Sigmoid colon (tissue), 4 donors: ENCODE data around the gene TCFL5.

Experiments
- EP300 ChIP-seq, 4 donors: sonication (generic); formaldehyde crosslinking; IDR thresholded peaks; one replicate each; pipeline ENCODE4 v1.6.1; 2017; ENCODE audit warnings: antibody characterized with exemption in 4 of 4
- POLR2A ChIP-seq, 2 donors: fragments of 450-650 bp; IDR thresholded peaks; one replicate each; pipeline ENCODE4 v1.6.1; 2016; ENCODE audit warnings: antibody characterized with exemption in 2 of 2, mild to moderate bottlenecking in 2 of 2, moderate library complexity in 2 of 2
- TF ChIP-seq, protein P1 (sequence below), 4 experiments: fragments of 450-650 bp in 3 of 4; fragments of 200-600 bp in 1 of 4; IDR thresholded peaks; one replicate each; pipeline ENCODE4 v1.5.1; 2016 to 2019; ENCODE audit warnings: antibody characterized with exemption in 4 of 4, mild to moderate bottlenecking in 3 of 4, moderate library complexity in 2 of 4

GRCh38 chr20:62845416-62846160 lies 16.0 kb downstream of the TCFL5 start:
- TF ChIP-seq, protein P1, sequence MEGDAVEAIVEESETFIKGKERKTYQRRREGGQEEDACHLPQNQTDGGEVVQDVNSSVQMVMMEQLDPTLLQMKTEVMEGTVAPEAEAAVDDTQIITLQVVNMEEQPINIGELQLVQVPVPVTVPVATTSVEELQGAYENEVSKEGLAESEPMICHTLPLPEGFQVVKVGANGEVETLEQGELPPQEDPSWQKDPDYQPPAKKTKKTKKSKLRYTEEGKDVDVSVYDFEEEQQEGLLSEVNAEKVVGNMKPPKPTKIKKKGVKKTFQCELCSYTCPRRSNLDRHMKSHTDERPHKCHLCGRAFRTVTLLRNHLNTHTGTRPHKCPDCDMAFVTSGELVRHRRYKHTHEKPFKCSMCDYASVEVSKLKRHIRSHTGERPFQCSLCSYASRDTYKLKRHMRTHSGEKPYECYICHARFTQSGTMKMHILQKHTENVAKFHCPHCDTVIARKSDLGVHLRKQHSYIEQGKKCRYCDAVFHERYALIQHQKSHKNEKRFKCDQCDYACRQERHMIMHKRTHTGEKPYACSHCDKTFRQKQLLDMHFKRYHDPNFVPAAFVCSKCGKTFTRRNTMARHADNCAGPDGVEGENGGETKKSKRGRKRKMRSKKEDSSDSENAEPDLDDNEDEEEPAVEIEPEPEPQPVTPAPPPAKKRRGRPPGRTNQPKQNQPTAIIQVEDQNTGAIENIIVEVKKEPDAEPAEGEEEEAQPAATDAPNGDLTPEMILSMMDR (IDR thresholded peaks at IDR 0.05), result no peak
- no peak for TF ChIP-seq POLR2A (IDR thresholded peaks at IDR 0.05)
- no peak for TF ChIP-seq EP300 (IDR thresholded peaks at IDR 0.05)
